A549 (cell line): ENCODE results near the gene SLC9C2. TPM values are rescaled to one million over a fixed set of nuclear protein-coding genes. Genes with fewer than 3 reads are reported as not detected.
"Not testable (repeated sequence)": the region's sequence is repeated elsewhere in the genome, so short reads cannot be mapped to it uniquely, and the experiment has no call there.

Experiments used
- ATAC-seq, 2 experiments: fragments of 200-7000 bp in 1 of 2; fragments of >200 bp in 1 of 2; cut with Nextera tagmentation in 1 of 2; cut with Tn5 transposase in 1 of 2; 3 replicates each; pipeline versions ENCODE4 v1.8.0 to v1.9.1; 2018 to 2020; ENCODE audit warnings: mild to moderate bottlenecking in 1 of 2, moderate library complexity in 1 of 2
- CTCF ChIA-PET: fragments of 300-600 bp; sonication (Branson Sonifier 250); formaldehyde crosslinking; extraction: SDS; loops from one replicate; lab custom pipeline; 2021; ENCODE audit warnings: antibody characterized with exemption, inconsistent platforms; lab: Yijun Ruan, JAX
- POLR2A ChIA-PET: fragments of 350-600 bp; formaldehyde crosslinking; extraction: SDS; loops from one replicate; lab custom pipeline; 2021; ENCODE audit warnings: antibody characterized with exemption, inconsistent platforms; lab: Yijun Ruan, JAX
- DNase-seq, 2 experiments: peaks; one replicate each; pipeline versions ENCODE4 v3.0.0 to v3.0.0-alpha.2; 2011 to 2016; ENCODE audit warnings: low read depth in 1 of 2, low spot score in 1 of 2
- FAIRE-seq: peaks from 2 replicates; lab custom pipeline; 2011; peaks lifted over from hg19 to GRCh38; lab: Jason Lieb, UNC
- H3K27ac ChIP-seq, 2 experiments: fragments of >200 bp; sonication (Bioruptor Twin); formaldehyde crosslinking; 3 replicates each; pipeline ENCODE4 v1.5.1; 2016 to 2017
- H3K4me1 ChIP-seq: fragments of >200 bp; sonication (Bioruptor Twin); formaldehyde crosslinking; 3 replicates; pipeline ENCODE4 v1.6.1; 2016
- H3K4me2 ChIP-seq: fragments of >200 bp; sonication (Bioruptor Twin); formaldehyde crosslinking; 3 replicates; pipeline ENCODE4 v1.6.1; 2016
- H3K4me3 ChIP-seq: fragments of >200 bp; sonication (Bioruptor Twin); formaldehyde crosslinking; 3 replicates; pipeline ENCODE4 v1.5.1; 2016
- H3K9me3 ChIP-seq: fragments of >200 bp; sonication (Bioruptor Twin); formaldehyde crosslinking; 3 replicates; pipeline ENCODE4 v1.6.1; 2016
- BHLHE40 ChIP-seq: IDR thresholded peaks from 2 replicates; pipeline ENCODE4 v1.6.1; 2012; ENCODE audit warnings: low read depth, low read length, inconsistent platforms
- CBX8 ChIP-seq: fragments of 200-600 bp; sonication (generic); IDR thresholded peaks from 2 replicates; pipeline ENCODE4 v1.6.1; 2016
- EHF ChIP-seq: fragments of 250-450 bp; sonication (Bioruptor Pico); IDR thresholded peaks from 2 replicates; pipeline ENCODE4 v1.5.0; 2020; ENCODE audit warnings: mild to moderate bottlenecking
- ESRRA ChIP-seq: fragments of 150-350 bp; IDR thresholded peaks from 2 replicates; pipeline ENCODE4 v1.6.1; 2014; ENCODE audit warnings: mild to moderate bottlenecking, low read length, borderline replicate concordance
- FOSB ChIP-seq: fragments of 250-450 bp; sonication (Bioruptor Pico); IDR thresholded peaks from 2 replicates; pipeline ENCODE4 v1.5.0; 2020; ENCODE audit warnings: mild to moderate bottlenecking, moderate library complexity
- HEYL ChIP-seq: fragments of 250-450 bp; sonication (Bioruptor Pico); IDR thresholded peaks from 2 replicates; pipeline ENCODE4 v1.8.0; 2021; ENCODE audit warnings: mild to moderate bottlenecking, moderate library complexity
- HOXB13 ChIP-seq: fragments of 250-450 bp; sonication (Bioruptor Pico); IDR thresholded peaks from 2 replicates; pipeline ENCODE4 v1.5.0; 2020; ENCODE audit warnings: low read depth, mild to moderate bottlenecking, moderate library complexity
- JUN ChIP-seq, 2 experiments: fragments of >200 bp; sonication (Bioruptor Twin); formaldehyde crosslinking; IDR thresholded peaks; 2 replicates in 1 of 2; 3 replicates in 1 of 2; pipeline ENCODE4 v1.6.1; 2016 to 2017
- JUNB ChIP-seq: fragments of >200 bp; sonication (Bioruptor Twin); formaldehyde crosslinking; IDR thresholded peaks from 2 replicates; pipeline ENCODE4 v1.6.1; 2016
- KDM5A ChIP-seq: fragments of 200-600 bp; sonication (generic); IDR thresholded peaks from 2 replicates; pipeline ENCODE4 v1.6.1; 2016; ENCODE audit warnings: antibody characterized with exemption, mild to moderate bottlenecking
- MAFK ChIP-seq: fragments of 450-650 bp; IDR thresholded peaks from 2 replicates; pipeline ENCODE4 v1.6.1; 2014; ENCODE audit not compliant: partially characterized antibody
- NFE2L2 ChIP-seq: fragments of 150-350 bp; conservative IDR thresholded peaks from 2 replicates; pipeline ENCODE4 v1.6.1; 2014; ENCODE audit warnings: low read length
- POLR2AphosphoS2 ChIP-seq: conservative IDR thresholded peaks from 2 replicates; pipeline ENCODE4 v1.6.1; 2012; ENCODE audit warnings: low read length, improper control_type of control experiment, inconsistent platforms
- RARB ChIP-seq: fragments of 250-450 bp; sonication (Bioruptor Pico); IDR thresholded peaks from 2 replicates; pipeline ENCODE4 v1.8.0; 2021; ENCODE audit warnings: mild to moderate bottlenecking, moderate library complexity
- RFX5 ChIP-seq: fragments of 450-650 bp; IDR thresholded peaks from 2 replicates; pipeline ENCODE4 v1.7.1; 2014; ENCODE audit warnings: antibody characterized with exemption, mild to moderate bottlenecking, moderate library complexity
- ZNF302 ChIP-seq: fragments of 250-450 bp; sonication (Bioruptor Pico); IDR thresholded peaks from 2 replicates; pipeline ENCODE4 v1.9.0; 2021; ENCODE audit warnings: inconsistent platforms, mild to moderate bottlenecking, moderate library complexity
- WGBS: methylation state at CpG from one replicate; pipeline ENCODE4 v1.1.6; 2017; ENCODE audit errors: missing lambda C conversion rate; 5-methylcytosine and 5-hydroxymethylcytosine counted together
- polyA plus RNA-seq, 4 experiments: library from polyadenylated mRNA; depleted of rRNA in 3 of 4; stranded (reverse); fragments of >200 nt; fragmentation: RNase III in 1 of 4; extraction: RNeasy Plus Mini Kit Qiagen cat#74134 plus additional on column Dnase treatment in 1 of 4; gene quantifications; 2 replicates in 3 of 4; 3 replicates in 1 of 4; pipeline ENCODE4 v1.2.3, GENCODE V29; 2011 to 2017
- TF ChIP-seq, protein P1 (sequence below): fragments of >200 bp; sonication (Bioruptor Twin); formaldehyde crosslinking; IDR thresholded peaks from 3 replicates; pipeline ENCODE4 v1.6.1; 2016
- TF ChIP-seq, protein P2 (sequence below): fragments of 250-450 bp; sonication (Bioruptor Pico); IDR thresholded peaks from 2 replicates; pipeline ENCODE4 v1.5.0; 2020; ENCODE audit warnings: low read depth, mild to moderate bottlenecking, moderate library complexity
- TF ChIP-seq, protein P3 (sequence below): fragments of 450-650 bp; IDR thresholded peaks from 2 replicates; pipeline ENCODE4 v1.6.1; 2014; ENCODE audit warnings: antibody characterized with exemption
- TF ChIP-seq, protein P4 (sequence below): fragments of 250-450 bp; sonication (Bioruptor Pico); IDR thresholded peaks from 2 replicates; pipeline ENCODE4 v1.5.0; 2021; ENCODE audit warnings: mild to moderate bottlenecking, moderate library complexity, borderline replicate concordance

Gene SLC9C2
- polyA plus RNA-seq, 2 of the 4 experiments (the other 2 are of a cell fraction), result not detected

DNA sequence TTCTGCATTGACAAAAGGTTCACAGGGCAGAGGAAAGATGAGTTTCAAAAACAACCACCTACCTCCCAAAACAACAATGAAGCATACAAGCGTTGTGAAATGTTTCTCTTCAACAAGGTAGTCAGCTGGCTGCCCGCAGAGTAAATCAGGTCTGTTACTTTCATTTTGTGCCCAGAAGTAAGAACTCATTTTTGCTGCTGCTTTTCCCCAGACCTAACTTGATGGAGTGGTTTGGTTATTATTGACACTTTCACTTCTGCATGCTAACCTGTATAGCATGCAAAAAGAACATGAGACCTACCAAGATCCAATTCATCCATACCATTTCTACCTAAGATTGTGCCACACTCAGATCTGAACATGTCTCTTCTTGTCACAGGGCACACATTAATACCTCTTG is 1.3 kb downstream of the SLC9C2 start:
- Histone ChIP-seq H3K4me3 (no peak overlapping the region), H3K27ac (no peak overlapping the region), H3K4me2 (peak overlapping the region; percentile 29; the same call in 1 of the 3 replicates), H3K9me3 (no peaks in the 10 kb centered on the region), H3K4me1 (no peaks in the 10 kb centered on the region)
- 56% methylated on average over 2 of the region's 2 CpGs for WGBS
- no peak for DNase-seq
- ChIA-PET POLR2A (no interaction called here), CTCF (no interaction called here)
- TF ChIP-seq, protein P1, sequence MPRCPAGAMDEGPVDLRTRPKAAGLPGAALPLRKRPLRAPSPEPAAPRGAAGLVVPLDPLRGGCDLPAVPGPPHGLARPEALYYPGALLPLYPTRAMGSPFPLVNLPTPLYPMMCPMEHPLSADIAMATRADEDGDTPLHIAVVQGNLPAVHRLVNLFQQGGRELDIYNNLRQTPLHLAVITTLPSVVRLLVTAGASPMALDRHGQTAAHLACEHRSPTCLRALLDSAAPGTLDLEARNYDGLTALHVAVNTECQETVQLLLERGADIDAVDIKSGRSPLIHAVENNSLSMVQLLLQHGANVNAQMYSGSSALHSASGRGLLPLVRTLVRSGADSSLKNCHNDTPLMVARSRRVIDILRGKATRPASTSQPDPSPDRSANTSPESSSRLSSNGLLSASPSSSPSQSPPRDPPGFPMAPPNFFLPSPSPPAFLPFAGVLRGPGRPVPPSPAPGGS, result no peak
- no peak for TF ChIP-seq JUN (IDR thresholded peaks at IDR 0.05)
- TF ChIP-seq, protein P2, sequence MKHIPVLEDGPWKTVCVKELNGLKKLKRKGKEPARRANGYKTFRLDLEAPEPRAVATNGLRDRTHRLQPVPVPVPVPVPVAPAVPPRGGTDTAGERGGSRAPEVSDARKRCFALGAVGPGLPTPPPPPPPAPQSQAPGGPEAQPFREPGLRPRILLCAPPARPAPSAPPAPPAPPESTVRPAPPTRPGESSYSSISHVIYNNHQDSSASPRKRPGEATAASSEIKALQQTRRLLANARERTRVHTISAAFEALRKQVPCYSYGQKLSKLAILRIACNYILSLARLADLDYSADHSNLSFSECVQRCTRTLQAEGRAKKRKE, result no peak
- no peak for TF ChIP-seq NFE2L2
- TF ChIP-seq RARB (CRISPR knock-in tag), result no peak
- no peak for TF ChIP-seq JUNB
- TF ChIP-seq KDM5A, result no peak
- no peak for TF ChIP-seq ZNF302 (CRISPR knock-in tag)
- no peak for TF ChIP-seq MAFK
- no peak for TF ChIP-seq FOSB (CRISPR knock-in tag)
- TF ChIP-seq, protein P3, sequence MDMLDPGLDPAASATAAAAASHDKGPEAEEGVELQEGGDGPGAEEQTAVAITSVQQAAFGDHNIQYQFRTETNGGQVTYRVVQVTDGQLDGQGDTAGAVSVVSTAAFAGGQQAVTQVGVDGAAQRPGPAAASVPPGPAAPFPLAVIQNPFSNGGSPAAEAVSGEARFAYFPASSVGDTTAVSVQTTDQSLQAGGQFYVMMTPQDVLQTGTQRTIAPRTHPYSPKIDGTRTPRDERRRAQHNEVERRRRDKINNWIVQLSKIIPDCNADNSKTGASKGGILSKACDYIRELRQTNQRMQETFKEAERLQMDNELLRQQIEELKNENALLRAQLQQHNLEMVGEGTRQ, result no peak
- TF ChIP-seq HEYL, result no peak
- TF ChIP-seq RFX5, result no peak
- FAIRE-seq, result no peak
- ATAC-seq, result no peak

DNA sequence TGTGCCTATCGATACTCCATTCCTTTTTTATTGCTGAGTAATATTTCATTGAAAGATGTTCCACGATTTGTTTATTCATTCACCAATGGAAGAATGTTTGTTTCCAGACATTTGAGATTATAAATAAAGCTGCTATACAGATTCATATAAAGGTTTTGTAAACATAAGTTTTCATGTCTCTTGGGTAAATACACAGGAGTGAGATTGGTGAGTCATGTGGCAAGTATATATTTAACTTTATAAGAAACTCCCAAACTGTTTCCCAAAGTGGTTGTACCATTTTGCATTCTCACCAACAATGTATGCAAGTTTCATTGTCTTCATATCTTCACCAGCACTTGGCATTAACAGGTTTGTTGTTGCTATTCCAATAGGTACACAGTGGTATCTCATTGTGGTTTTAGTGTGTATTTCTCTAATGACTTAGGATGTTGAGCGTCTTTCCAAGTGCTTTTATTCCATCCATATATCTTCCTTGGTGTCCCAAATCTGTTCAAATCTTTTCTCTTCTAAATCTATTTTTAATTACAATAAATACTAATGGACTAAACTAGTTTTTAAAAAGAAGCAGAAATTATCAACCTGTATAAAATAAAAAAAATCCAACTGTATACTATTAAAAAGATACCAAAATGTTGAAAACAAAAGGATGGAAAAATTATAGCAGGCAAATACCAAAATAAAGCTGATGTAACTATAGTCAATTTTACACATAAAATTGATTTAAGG is 6.6 kb downstream of the SLC9C2 start:
- Histone ChIP-seq H3K4me3 (no peak overlapping the region), H3K4me2 (no peak overlapping the region), H3K9me3 (no peaks in the 10 kb centered on the region), H3K4me1 (no peaks in the 10 kb centered on the region), H3K27ac (no peak overlapping the region)
- FAIRE-seq, result peak; percentile 46
- no peak for DNase-seq
- POLR2A ChIA-PET, result no interaction called here
- CTCF ChIA-PET, result no interaction called here
- no peak for ATAC-seq
- TF ChIP-seq, protein P4, sequence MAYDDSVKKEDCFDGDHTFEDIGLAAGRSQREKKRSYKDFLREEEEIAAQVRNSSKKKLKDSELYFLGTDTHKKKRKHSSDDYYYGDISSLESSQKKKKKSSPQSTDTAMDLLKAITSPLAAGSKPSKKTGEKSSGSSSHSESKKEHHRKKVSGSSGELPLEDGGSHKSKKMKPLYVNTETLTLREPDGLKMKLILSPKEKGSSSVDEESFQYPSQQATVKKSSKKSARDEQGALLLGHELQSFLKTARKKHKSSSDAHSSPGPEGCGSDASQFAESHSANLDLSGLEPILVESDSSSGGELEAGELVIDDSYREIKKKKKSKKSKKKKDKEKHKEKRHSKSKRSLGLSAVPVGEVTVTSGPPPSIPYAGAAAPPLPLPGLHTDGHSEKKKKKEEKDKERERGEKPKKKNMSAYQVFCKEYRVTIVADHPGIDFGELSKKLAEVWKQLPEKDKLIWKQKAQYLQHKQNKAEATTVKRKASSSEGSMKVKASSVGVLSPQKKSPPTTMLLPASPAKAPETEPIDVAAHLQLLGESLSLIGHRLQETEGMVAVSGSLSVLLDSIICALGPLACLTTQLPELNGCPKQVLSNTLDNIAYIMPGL (CRISPR knock-in tag), result no peak
- TF ChIP-seq POLR2AphosphoS2 (no peak), CBX8 (no peak), BHLHE40 (no peak), ESRRA (no peak), HEYL (no peak), HOXB13 (CRISPR knock-in tag) (no peak), EHF (no peak)
- WGBS, result 36% methylated on average over 3 of the region's 3 CpGs

DNA sequence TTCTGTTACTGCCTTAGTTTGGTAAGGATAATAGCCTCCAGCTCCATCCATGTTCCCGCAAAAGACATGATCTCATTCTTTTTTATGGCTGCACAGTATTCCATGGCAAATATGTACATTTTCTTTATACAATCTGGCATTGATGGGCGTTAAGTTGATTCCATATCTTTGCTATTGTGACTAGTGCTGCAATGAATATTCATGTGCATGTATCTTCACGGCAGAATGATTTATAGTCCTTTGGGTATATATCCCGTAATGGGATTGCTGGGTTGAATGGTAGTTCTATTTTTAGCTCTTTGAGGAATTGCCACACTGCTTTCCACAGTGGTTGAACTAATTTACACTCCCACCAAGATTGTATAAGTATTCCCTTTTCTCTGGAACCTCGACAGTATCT is 11.7 kb downstream of the SLC9C2 start:
- POLR2A ChIA-PET, DNase-seq, H3K4me1 ChIP-seq, FAIRE-seq, ATAC-seq, H3K4me3 ChIP-seq, H3K9me3 ChIP-seq: not testable (repeated sequence)
- Histone ChIP-seq H3K4me2 (peak overlapping the region; percentile 12; the same call in 1 of the 3 replicates), H3K27ac (peak overlapping the region in 1 of 2 experiments; percentile 50; a peak in 2 of 6 replicates)
- 78% methylated on average over 5 of the region's 5 CpGs for WGBS
- CTCF ChIA-PET, result interaction anchor here (0.7 to 1.7 kb wide), 3 partner anchors 9 to 161 kb away, joined by 3 to 4 read pairs (median 4); no protein-coding TSS in a partner anchor
